H1 (cell line): ENCODE data around the gene CLCC1. TPM values are rescaled to one million over a fixed set of nuclear protein-coding genes. Genes with fewer than 3 reads are reported as not detected.

Source experiments
- JUN ChIP-seq: IDR thresholded peaks from 2 replicates; pipeline ENCODE4 v1.6.1; 2011; ENCODE audit warnings: low read depth, mild to moderate bottlenecking, improper control_type of control experiment, low read length
- POLR2AphosphoS5 ChIP-seq: IDR thresholded peaks from 2 replicates; pipeline ENCODE4 v1.6.1; 2011; ENCODE audit warnings: low read depth, low read length
- SAP30 ChIP-seq: fragments of 300-600 bp; sonication (generic); IDR thresholded peaks from 2 replicates; pipeline ENCODE4 v1.7.1; 2012; ENCODE audit warnings: low read length, moderate library complexity, mild to moderate bottlenecking, inconsistent platforms; ENCODE audit not compliant: insufficient read depth, insufficient replicate concordance
- SP1 ChIP-seq: IDR thresholded peaks from 2 replicates; pipeline ENCODE4 v1.6.1; 2011; ENCODE audit warnings: low read depth, low read length
- TAF1 ChIP-seq: IDR thresholded peaks from 2 replicates; pipeline ENCODE4 v1.6.1; 2011; ENCODE audit warnings: mild to moderate bottlenecking, low read depth, low read length
- polyA plus RNA-seq, 7 experiments: library from polyadenylated mRNA; depleted of rRNA in 3 of 7; stranded (reverse) in 5 of 7; unstranded in 2 of 7; fragments of >200 nt in 5 of 7; fragments of 200-250 nt in 2 of 7; gene quantifications; 1 replicate in 5 of 7; 2 replicates in 1 of 7; 4 replicates in 1 of 7; pipeline versions ENCODE4 v1.2.1 to v1.2.3, GENCODE V29; 2011 to 2013; ENCODE audit warnings: missing spikeins in 2 of 7, mixed read lengths in 2 of 7
- total RNA-seq: library from RNA; stranded (reverse); fragmentation: NEBNext Ultra II Directional; extraction: Animal tissue kit (Norgen Biotek cat#: 25700); gene quantifications from 2 replicates; pipeline ENCODE4 v1.2.1, GENCODE V29; 2021
- TF ChIP-seq, protein P1 (sequence below): fragments of 300-600 bp; sonication (generic); IDR thresholded peaks from 2 replicates; pipeline ENCODE4 v1.7.1; 2012; ENCODE audit warnings: low read length, moderate library complexity, mild to moderate bottlenecking, inconsistent platforms; ENCODE audit not compliant: insufficient replicate concordance
- TF ChIP-seq, protein P2 (sequence below): IDR thresholded peaks from 2 replicates; pipeline ENCODE4 v1.6.1; 2012; ENCODE audit warnings: inconsistent platforms

Gene CLCC1
- total and polyA plus RNA-seq, 2 of the 8 experiments (the other 6 are each of a cell fraction or from before 2014, with no cell fraction given), result 8.1 to 23.8 TPM

DNA sequence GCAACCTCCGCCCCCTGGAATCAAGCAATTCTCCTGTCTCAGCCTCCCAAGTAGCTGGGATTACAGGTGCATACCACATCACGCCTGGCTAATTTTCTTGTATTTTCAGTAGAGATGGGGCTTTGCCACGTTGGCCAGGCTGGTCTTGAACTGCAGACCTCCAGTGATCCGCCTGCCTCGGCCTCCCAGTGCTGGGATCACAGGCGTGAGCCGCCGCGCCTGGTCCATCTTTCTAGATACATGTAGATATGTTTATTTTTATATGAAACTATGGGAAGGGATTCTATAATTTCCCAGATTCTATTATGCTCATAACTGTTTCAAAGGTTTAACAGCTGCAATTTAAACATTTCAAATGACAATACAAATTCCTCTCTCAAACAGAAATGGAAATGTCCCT is 27.1 kb downstream of the CLCC1 start (continued):
- TF ChIP-seq, protein P1, sequence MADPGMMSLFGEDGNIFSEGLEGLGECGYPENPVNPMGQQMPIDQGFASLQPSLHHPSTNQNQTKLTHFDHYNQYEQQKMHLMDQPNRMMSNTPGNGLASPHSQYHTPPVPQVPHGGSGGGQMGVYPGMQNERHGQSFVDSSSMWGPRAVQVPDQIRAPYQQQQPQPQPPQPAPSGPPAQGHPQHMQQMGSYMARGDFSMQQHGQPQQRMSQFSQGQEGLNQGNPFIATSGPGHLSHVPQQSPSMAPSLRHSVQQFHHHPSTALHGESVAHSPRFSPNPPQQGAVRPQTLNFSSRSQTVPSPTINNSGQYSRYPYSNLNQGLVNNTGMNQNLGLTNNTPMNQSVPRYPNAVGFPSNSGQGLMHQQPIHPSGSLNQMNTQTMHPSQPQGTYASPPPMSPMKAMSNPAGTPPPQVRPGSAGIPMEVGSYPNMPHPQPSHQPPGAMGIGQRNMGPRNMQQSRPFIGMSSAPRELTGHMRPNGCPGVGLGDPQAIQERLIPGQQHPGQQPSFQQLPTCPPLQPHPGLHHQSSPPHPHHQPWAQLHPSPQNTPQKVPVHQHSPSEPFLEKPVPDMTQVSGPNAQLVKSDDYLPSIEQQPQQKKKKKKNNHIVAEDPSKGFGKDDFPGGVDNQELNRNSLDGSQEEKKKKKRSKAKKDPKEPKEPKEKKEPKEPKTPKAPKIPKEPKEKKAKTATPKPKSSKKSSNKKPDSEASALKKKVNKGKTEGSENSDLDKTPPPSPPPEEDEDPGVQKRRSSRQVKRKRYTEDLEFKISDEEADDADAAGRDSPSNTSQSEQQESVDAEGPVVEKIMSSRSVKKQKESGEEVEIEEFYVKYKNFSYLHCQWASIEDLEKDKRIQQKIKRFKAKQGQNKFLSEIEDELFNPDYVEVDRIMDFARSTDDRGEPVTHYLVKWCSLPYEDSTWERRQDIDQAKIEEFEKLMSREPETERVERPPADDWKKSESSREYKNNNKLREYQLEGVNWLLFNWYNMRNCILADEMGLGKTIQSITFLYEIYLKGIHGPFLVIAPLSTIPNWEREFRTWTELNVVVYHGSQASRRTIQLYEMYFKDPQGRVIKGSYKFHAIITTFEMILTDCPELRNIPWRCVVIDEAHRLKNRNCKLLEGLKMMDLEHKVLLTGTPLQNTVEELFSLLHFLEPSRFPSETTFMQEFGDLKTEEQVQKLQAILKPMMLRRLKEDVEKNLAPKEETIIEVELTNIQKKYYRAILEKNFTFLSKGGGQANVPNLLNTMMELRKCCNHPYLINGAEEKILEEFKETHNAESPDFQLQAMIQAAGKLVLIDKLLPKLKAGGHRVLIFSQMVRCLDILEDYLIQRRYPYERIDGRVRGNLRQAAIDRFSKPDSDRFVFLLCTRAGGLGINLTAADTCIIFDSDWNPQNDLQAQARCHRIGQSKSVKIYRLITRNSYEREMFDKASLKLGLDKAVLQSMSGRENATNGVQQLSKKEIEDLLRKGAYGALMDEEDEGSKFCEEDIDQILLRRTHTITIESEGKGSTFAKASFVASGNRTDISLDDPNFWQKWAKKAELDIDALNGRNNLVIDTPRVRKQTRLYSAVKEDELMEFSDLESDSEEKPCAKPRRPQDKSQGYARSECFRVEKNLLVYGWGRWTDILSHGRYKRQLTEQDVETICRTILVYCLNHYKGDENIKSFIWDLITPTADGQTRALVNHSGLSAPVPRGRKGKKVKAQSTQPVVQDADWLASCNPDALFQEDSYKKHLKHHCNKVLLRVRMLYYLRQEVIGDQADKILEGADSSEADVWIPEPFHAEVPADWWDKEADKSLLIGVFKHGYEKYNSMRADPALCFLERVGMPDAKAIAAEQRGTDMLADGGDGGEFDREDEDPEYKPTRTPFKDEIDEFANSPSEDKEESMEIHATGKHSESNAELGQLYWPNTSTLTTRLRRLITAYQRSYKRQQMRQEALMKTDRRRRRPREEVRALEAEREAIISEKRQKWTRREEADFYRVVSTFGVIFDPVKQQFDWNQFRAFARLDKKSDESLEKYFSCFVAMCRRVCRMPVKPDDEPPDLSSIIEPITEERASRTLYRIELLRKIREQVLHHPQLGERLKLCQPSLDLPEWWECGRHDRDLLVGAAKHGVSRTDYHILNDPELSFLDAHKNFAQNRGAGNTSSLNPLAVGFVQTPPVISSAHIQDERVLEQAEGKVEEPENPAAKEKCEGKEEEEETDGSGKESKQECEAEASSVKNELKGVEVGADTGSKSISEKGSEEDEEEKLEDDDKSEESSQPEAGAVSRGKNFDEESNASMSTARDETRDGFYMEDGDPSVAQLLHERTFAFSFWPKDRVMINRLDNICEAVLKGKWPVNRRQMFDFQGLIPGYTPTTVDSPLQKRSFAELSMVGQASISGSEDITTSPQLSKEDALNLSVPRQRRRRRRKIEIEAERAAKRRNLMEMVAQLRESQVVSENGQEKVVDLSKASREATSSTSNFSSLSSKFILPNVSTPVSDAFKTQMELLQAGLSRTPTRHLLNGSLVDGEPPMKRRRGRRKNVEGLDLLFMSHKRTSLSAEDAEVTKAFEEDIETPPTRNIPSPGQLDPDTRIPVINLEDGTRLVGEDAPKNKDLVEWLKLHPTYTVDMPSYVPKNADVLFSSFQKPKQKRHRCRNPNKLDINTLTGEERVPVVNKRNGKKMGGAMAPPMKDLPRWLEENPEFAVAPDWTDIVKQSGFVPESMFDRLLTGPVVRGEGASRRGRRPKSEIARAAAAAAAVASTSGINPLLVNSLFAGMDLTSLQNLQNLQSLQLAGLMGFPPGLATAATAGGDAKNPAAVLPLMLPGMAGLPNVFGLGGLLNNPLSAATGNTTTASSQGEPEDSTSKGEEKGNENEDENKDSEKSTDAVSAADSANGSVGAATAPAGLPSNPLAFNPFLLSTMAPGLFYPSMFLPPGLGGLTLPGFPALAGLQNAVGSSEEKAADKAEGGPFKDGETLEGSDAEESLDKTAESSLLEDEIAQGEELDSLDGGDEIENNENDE, result no peak
- TF ChIP-seq, protein P2, sequence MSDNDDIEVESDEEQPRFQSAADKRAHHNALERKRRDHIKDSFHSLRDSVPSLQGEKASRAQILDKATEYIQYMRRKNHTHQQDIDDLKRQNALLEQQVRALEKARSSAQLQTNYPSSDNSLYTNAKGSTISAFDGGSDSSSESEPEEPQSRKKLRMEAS, result no peak
- TF ChIP-seq POLR2AphosphoS5 (no peak), TAF1 (no peak), SAP30 (no peak), JUN (no peak), SP1 (no peak)
- TF ChIP-seq, all 59 proteins: peak for 0
